ENCODE data around the gene TRIM43B.
"Not testable (repeated sequence)": the region's sequence is repeated elsewhere in the genome, so short reads cannot be mapped to it uniquely, and the experiment has no call there.

The TRIM43B gene

GRCh38 chr2:95433973-95434372 is 50.6 kb downstream of the TRIM43B start:
- DNase-seq (ENCODE audit: low spot score), result not testable (repeated sequence)

- DNase-seq (ENCODE audit: low spot score), result not testable (repeated sequence)
Measured at GRCh38 chr2:95433373-95433772, 51.2 kb downstream of the TRIM43B start.

- not testable (repeated sequence) for DNase-seq (ENCODE audit: low spot score)
Measured at GRCh38 chr2:95429748-95430467, 54.6 kb downstream of the TRIM43B start.

GRCh38 chr2:95427196-95427867 is 57.2 kb downstream of the TRIM43B start:
- not testable (repeated sequence) for DNase-seq (ENCODE audit: low spot score)

Data from SW480 (cell line).